HepG2 (cell line): ENCODE data around the gene CCDC201. TPM values are rescaled to one million over a fixed set of nuclear protein-coding genes. Genes with fewer than 3 reads are reported as not detected.
A peak's percentile ranks its signal among the peaks of the same experiment; 100 is the strongest.

Source experiments
- BRD4 ChIP-seq: sonication (generic); formaldehyde crosslinking; IDR thresholded peaks from 2 replicates; pipeline ENCODE4 v1.4.0; 2020; ENCODE audit warnings: missing genetic modification reagents
- ELF1 ChIP-seq: sonication (generic); formaldehyde crosslinking; IDR thresholded peaks from 2 replicates; pipeline ENCODE4 v1.4.0; 2020; ENCODE audit warnings: missing genetic modification reagents
- HES4 ChIP-seq: sonication (generic); formaldehyde crosslinking; IDR thresholded peaks from 2 replicates; pipeline ENCODE4 v1.9.0; 2021; ENCODE audit warnings: mild to moderate bottlenecking, missing genetic modification reagents, borderline replicate concordance
- HNRNPL ChIP-seq: fragments of 200-400 bp; formaldehyde crosslinking; IDR thresholded peaks from 2 replicates; pipeline ENCODE4 v1.6.1; 2017; ENCODE audit warnings: mild to moderate bottlenecking, low read depth, low read length
- KLF16 ChIP-seq, 2 experiments: sonication (generic) in 1 of 2; formaldehyde crosslinking in 1 of 2; IDR thresholded peaks; 2 replicates each; pipeline versions ENCODE4 v1.6.1 to v1.8.0; 2016 to 2023; ENCODE audit warnings: missing genetic modification reagents in 2 of 2, missing compliant biosample characterization in 1 of 2
- MED8 ChIP-seq: sonication (generic); formaldehyde crosslinking; IDR thresholded peaks from 2 replicates; pipeline ENCODE4 v1.8.1; 2023; ENCODE audit warnings: mild to moderate bottlenecking, missing genetic modification reagents; ENCODE audit not compliant: insufficient replicate concordance
- PAX8 ChIP-seq: sonication (generic); formaldehyde crosslinking; IDR thresholded peaks from 2 replicates; pipeline ENCODE4 v1.8.0; 2022; ENCODE audit warnings: mild to moderate bottlenecking, missing genetic modification reagents, borderline replicate concordance
- PTBP1 ChIP-seq: fragments of 200-400 bp; formaldehyde crosslinking; IDR thresholded peaks from 2 replicates; pipeline ENCODE4 v1.6.1; 2018; ENCODE audit warnings: low read length, low read depth; ENCODE audit not compliant: poor library complexity, severe bottlenecking
- SALL1 ChIP-seq: sonication (generic); formaldehyde crosslinking; IDR thresholded peaks from 2 replicates; pipeline ENCODE4 v1.8.0; 2022; ENCODE audit warnings: mild to moderate bottlenecking, missing genetic modification reagents
- TP53 ChIP-seq: sonication (generic); formaldehyde crosslinking; conservative IDR thresholded peaks from 2 replicates; pipeline ENCODE4 v1.4.0; 2020; ENCODE audit warnings: missing genetic modification reagents
- ZBTB25 ChIP-seq: IDR thresholded peaks from 2 replicates; pipeline ENCODE4 v1.6.1; 2018; ENCODE audit warnings: missing genetic modification reagents
- ZFP41 ChIP-seq: sonication (generic); formaldehyde crosslinking; IDR thresholded peaks from 2 replicates; pipeline ENCODE4 v1.4.0; 2020; ENCODE audit warnings: mild to moderate bottlenecking, missing genetic modification reagents, borderline replicate concordance
- ZNF18 ChIP-seq: sonication (generic); formaldehyde crosslinking; IDR thresholded peaks from 2 replicates; pipeline ENCODE4 v1.8.0; 2022; ENCODE audit warnings: mild to moderate bottlenecking, missing genetic modification reagents; ENCODE audit not compliant: insufficient replicate concordance
- ZNF20 ChIP-seq: sonication (generic); formaldehyde crosslinking; IDR thresholded peaks from 2 replicates; pipeline ENCODE4 v1.4.0; 2020; ENCODE audit warnings: mild to moderate bottlenecking, moderate library complexity, missing genetic modification reagents
- ZNF556 ChIP-seq: sonication (generic); formaldehyde crosslinking; IDR thresholded peaks from 2 replicates; pipeline ENCODE4 v1.4.0; 2020; ENCODE audit warnings: mild to moderate bottlenecking, missing genetic modification reagents, borderline replicate concordance
- ZNF720 ChIP-seq: sonication (generic); formaldehyde crosslinking; IDR thresholded peaks from 2 replicates; pipeline ENCODE4 v1.4.0; 2020; ENCODE audit warnings: missing genetic modification reagents
- ZNF761 ChIP-seq: sonication (generic); formaldehyde crosslinking; conservative IDR thresholded peaks from 2 replicates; pipeline ENCODE4 v1.4.0; 2020; ENCODE audit warnings: mild to moderate bottlenecking, missing genetic modification reagents
- polyA plus RNA-seq, 8 experiments: library from polyadenylated mRNA; depleted of rRNA in 3 of 8; stranded (reverse) in 7 of 8; unstranded in 1 of 8; fragments of >200 nt; fragmentation: Illumina TruSeq in 4 of 8; extraction: Trizol in 4 of 8; gene quantifications; 2 replicates each; pipeline versions ENCODE4 v1.2.1 to v1.2.3, GENCODE V29; 2011 to 2016; ENCODE audit warnings: low read depth in 4 of 8, missing spikeins in 1 of 8, mixed read lengths in 1 of 8; ENCODE audit not compliant: insufficient read depth in 1 of 8
- total RNA-seq, 5 experiments: library from RNA; depleted of rRNA; stranded (reverse); fragments of >200 nt; fragmentation: Illumina TruSeq; extraction: Trizol; gene quantifications; 2 replicates each; pipeline ENCODE4 v1.2.3, GENCODE V29; 2016; ENCODE audit warnings: low read depth in 1 of 5
- TF ChIP-seq, protein P1 (sequence below): sonication (generic); formaldehyde crosslinking; IDR thresholded peaks from 2 replicates; pipeline ENCODE4 v1.5.0; 2020; ENCODE audit warnings: mild to moderate bottlenecking, low read depth, missing genetic modification reagents, borderline replicate concordance
- TF ChIP-seq, protein P2 (sequence below): sonication (generic); formaldehyde crosslinking; IDR thresholded peaks from 2 replicates; pipeline ENCODE4 v1.4.0; 2020; ENCODE audit warnings: missing genetic modification reagents
- TF ChIP-seq, protein P3 (sequence below): sonication (generic); formaldehyde crosslinking; conservative IDR thresholded peaks from 2 replicates; pipeline ENCODE4 v1.8.0; 2022; ENCODE audit warnings: mild to moderate bottlenecking, moderate library complexity, missing genetic modification reagents
- TF ChIP-seq, protein P4 (sequence below): sonication (generic); formaldehyde crosslinking; IDR thresholded peaks from 2 replicates; pipeline ENCODE4 v1.5.1; 2020; ENCODE audit warnings: mild to moderate bottlenecking, missing genetic modification reagents, moderate library complexity

CCDC201 gene
- total and polyA plus RNA-seq, 2 of the 13 experiments (the other 11 are each of a cell fraction or from before 2014, with no cell fraction given), result 0.92 TPM; not detected in 1

DNA sequence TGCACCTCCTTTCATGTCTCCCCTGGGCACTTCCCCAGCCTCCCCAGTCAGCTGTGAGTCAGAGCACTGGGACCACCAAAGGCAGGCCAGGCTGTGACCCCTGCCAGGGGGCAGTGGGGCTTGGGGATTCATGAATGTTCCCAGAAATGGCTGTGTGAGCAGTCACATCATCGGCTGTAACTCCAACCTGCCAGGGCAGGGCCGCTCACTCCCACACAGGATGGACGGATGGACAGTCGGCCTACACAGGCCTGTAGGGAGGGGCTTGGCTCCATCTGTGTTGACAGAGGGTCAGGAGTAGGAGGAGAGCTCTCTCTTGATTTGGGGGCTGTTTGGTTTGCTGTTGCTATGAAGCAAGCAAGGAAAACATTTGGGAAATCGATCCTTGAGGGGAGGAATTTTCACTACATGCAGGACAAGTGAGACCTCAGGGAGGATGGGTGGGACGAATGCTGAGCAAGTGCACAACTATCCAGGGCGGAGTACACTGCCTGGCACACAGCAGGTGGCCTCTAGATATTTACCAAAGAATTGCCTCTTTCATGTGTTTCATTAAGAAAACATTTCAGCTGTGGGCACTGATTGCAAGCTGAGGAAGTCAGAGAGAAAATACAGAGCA, 12.5 kb upstream of the CCDC201 start (continued):
- TF ChIP-seq, protein P1, sequence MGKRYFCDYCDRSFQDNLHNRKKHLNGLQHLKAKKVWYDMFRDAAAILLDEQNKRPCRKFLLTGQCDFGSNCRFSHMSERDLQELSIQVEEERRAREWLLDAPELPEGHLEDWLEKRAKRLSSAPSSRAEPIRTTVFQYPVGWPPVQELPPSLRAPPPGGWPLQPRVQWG (CRISPR knock-in tag), result 0 out of 2 replicates have a peak, but pooled peaks have one; percentile 62
- TF ChIP-seq, protein P2, sequence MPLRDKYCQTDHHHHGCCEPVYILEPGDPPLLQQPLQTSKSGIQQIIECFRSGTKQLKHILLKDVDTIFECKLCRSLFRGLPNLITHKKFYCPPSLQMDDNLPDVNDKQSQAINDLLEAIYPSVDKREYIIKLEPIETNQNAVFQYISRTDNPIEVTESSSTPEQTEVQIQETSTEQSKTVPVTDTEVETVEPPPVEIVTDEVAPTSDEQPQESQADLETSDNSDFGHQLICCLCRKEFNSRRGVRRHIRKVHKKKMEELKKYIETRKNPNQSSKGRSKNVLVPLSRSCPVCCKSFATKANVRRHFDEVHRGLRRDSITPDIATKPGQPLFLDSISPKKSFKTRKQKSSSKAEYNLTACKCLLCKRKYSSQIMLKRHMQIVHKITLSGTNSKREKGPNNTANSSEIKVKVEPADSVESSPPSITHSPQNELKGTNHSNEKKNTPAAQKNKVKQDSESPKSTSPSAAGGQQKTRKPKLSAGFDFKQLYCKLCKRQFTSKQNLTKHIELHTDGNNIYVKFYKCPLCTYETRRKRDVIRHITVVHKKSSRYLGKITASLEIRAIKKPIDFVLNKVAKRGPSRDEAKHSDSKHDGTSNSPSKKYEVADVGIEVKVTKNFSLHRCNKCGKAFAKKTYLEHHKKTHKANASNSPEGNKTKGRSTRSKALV (CRISPR knock-in tag), result peak; percentile 62; the same call in 1 of the 2 replicates
- TF ChIP-seq PTBP1 (no peak), ZNF720 (CRISPR knock-in tag) (no peak), MED8 (CRISPR knock-in tag) (peak; percentile 97), SALL1 (CRISPR knock-in tag) (peak; percentile 99), PAX8 (no peak), ZNF556 (CRISPR knock-in tag) (peak; percentile 84), ZBTB25 (CRISPR knock-in tag) (peak; percentile 93), ZNF20 (CRISPR knock-in tag) (no peak), ZFP41 (CRISPR knock-in tag) (no peak), HNRNPL (no peak), BRD4 (CRISPR knock-in tag) (peak; percentile 95), ZNF761 (CRISPR knock-in tag) (no peak; the same call in 1 of the 2 replicates), ZNF18 (CRISPR knock-in tag) (peak; percentile 91), TP53 (CRISPR knock-in tag) (0 out of 2 replicates have a peak, but pooled peaks have one; percentile 83), KLF16 (CRISPR knock-in tag; IDR thresholded peaks at IDR 0.05) (peak in 1 of 2 experiments; percentile 99; a peak in 2 of 4 replicates), HES4 (CRISPR knock-in tag) (peak; percentile 46), ELF1 (CRISPR knock-in tag) (peak; percentile 65)
- TF ChIP-seq, protein P3, sequence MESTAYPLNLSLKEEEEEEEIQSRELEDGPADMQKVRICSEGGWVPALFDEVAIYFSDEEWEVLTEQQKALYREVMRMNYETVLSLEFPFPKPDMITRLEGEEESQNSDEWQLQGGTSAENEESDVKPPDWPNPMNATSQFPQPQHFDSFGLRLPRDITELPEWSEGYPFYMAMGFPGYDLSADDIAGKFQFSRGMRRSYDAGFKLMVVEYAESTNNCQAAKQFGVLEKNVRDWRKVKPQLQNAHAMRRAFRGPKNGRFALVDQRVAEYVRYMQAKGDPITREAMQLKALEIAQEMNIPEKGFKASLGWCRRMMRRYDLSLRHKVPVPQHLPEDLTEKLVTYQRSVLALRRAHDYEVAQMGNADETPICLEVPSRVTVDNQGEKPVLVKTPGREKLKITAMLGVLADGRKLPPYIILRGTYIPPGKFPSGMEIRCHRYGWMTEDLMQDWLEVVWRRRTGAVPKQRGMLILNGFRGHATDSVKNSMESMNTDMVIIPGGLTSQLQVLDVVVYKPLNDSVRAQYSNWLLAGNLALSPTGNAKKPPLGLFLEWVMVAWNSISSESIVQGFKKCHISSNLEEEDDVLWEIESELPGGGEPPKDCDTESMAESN (CRISPR knock-in tag), result peak; percentile 91
- TF ChIP-seq, protein P4, sequence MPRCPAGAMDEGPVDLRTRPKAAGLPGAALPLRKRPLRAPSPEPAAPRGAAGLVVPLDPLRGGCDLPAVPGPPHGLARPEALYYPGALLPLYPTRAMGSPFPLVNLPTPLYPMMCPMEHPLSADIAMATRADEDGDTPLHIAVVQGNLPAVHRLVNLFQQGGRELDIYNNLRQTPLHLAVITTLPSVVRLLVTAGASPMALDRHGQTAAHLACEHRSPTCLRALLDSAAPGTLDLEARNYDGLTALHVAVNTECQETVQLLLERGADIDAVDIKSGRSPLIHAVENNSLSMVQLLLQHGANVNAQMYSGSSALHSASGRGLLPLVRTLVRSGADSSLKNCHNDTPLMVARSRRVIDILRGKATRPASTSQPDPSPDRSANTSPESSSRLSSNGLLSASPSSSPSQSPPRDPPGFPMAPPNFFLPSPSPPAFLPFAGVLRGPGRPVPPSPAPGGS (CRISPR knock-in tag), result peak; percentile 88; the same call in 1 of the 2 replicates
